NT2/D1 (cell line): ENCODE results near the gene CAMTA1.

Source experiments
- DNase-seq: peaks from one replicate; pipeline ENCODE4 v3.0.0-alpha.2; 2011; ENCODE audit warnings: low read depth, low spot score
- H3K27me3 ChIP-seq: 2 replicates; pipeline ENCODE4 v1.6.0; 2011; ENCODE audit warnings: mild to moderate bottlenecking; ENCODE audit not compliant: insufficient read length, insufficient read depth
- H3K36me3 ChIP-seq: 2 replicates; pipeline ENCODE4 v1.6.1; 2011; ENCODE audit warnings: mild to moderate bottlenecking, low read length, mixed read lengths; ENCODE audit not compliant: insufficient read depth, insufficient read length
- H3K4me1 ChIP-seq: 2 replicates; pipeline ENCODE4 v1.5.1; 2011; ENCODE audit not compliant: insufficient read depth, insufficient read length
- H3K4me3 ChIP-seq: 2 replicates; pipeline ENCODE4 v1.5.1; 2011; ENCODE audit warnings: low read depth; ENCODE audit not compliant: insufficient read length
- H3K9ac ChIP-seq: 2 replicates; pipeline ENCODE4 v1.6.0; 2011; ENCODE audit warnings: low read depth; ENCODE audit not compliant: insufficient read length
- H3K9me3 ChIP-seq: 2 replicates; pipeline ENCODE4 v1.5.1; 2011; ENCODE audit warnings: mild to moderate bottlenecking, low read length; ENCODE audit not compliant: insufficient read depth
- SUZ12 ChIP-seq: IDR thresholded peaks from 2 replicates; pipeline ENCODE4 v1.6.1; 2011; ENCODE audit not compliant: insufficient read length, insufficient read depth; ENCODE audit errors: extremely low read depth
- YY1 ChIP-seq: IDR thresholded peaks from 2 replicates; pipeline ENCODE4 v1.6.1; 2011; ENCODE audit not compliant: insufficient read length, insufficient read depth
- ZNF274 ChIP-seq: IDR thresholded peaks from 2 replicates; pipeline ENCODE4 v1.6.1; 2011; ENCODE audit warnings: mild to moderate bottlenecking, low read depth, low read length

The CAMTA1 gene

DNA sequence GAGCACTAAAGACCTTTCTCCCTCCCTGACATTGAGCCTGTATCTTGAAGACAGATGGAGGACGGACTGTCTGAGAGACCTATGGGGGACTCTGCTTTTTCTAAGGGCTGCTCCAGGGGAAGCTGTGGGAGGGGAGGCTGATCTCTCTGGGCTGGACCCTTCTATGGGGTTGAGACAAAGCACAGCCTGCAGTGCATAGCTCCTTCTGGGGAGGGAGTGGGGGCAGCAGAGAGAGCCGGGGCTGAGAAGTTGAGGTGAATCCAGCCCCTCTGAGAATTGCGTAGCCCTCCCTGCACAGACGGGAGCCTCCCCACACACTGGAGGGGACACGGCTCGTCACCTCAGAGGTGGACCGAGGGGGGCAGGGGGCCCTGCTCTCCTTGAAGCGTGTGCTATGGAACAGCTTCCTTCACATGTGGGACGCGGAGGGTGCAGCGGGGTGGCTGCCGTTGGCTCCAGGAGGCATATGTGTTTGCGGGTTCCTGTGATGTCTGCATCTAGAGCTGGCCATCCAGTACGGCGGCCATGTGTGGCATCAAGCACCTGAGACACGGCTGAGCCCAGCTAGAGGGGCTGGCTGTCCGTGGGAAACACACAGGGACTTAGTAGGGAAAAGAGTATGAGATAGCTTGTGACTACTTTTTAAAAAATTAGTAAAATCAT, 299.1 kb downstream of the CAMTA1 start:
- no peaks in the 10 kb centered on the region for H3K4me1 ChIP-seq
- H3K36me3 ChIP-seq: no peaks in the 10 kb centered on the region
- no peak overlapping the region for H3K9ac ChIP-seq
- no peaks in the 10 kb centered on the region for H3K27me3 ChIP-seq
- TF ChIP-seq ZNF274 (no peak), YY1 (no peak), SUZ12 (no peak)
- DNase-seq: no peak
- no peak overlapping the region for H3K4me3 ChIP-seq
- H3K9me3 ChIP-seq: peaks cover 7% of the 10 kb centered on the region

DNA sequence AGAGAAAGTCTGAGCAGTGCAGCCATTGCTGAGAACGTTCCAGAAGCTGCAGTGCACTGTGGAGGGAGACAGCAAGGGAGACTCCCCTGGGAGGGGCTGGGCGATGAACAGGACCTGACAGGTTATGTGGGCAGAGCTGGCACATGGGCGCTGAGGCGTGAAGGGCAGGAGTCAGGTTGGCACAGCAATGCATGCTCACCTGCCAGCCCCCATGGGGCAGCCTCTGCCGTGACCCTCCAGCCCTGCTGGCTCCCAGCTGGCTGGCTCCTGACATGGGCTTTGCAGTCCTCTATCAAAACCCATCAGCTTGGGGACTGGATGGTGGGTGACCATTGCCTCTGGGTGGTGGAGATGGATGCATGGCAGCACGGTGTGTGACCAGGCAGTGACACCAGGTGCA, 300.3 kb downstream of the CAMTA1 start:
- no peak overlapping the region for H3K4me3 ChIP-seq
- TF ChIP-seq SUZ12: no peak
- no peak for TF ChIP-seq ZNF274
- no peak for TF ChIP-seq YY1
- no peak overlapping the region for H3K9ac ChIP-seq
- DNase-seq: no peak
- H3K4me1 ChIP-seq: no peaks in the 10 kb centered on the region
- no peaks in the 10 kb centered on the region for H3K36me3 ChIP-seq
- no peaks in the 10 kb centered on the region for H3K9me3 ChIP-seq
- no peaks in the 10 kb centered on the region for H3K27me3 ChIP-seq

DNA sequence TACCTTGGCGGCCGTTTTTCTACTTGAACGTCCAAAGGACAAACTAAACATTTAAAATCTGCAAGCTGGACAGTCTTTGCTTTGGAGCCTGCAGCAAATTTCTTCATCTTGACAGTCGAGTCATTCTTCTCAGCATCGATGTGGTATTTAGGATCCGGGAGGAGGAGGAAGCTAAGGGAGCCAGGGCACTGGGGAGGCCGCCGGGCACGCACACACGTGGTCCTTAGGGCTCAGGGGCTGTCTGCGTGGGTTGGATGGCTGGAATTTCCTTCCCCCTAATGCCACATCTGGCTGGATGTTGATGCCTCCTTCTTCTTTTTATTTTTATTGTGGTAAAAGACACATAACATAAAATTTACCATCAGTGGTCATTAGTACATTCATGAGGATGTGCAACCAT, 300.9 kb downstream of the CAMTA1 start:
- H3K4me3 ChIP-seq: no peak overlapping the region
- H3K4me1 ChIP-seq: peaks cover under 1% of the 10 kb centered on the region
- H3K9ac ChIP-seq: no peak overlapping the region
- no peak for TF ChIP-seq ZNF274
- TF ChIP-seq SUZ12: no peak
- no peak for TF ChIP-seq YY1
- no peaks in the 10 kb centered on the region for H3K9me3 ChIP-seq
- no peaks in the 10 kb centered on the region for H3K27me3 ChIP-seq
- no peaks in the 10 kb centered on the region for H3K36me3 ChIP-seq
- no peak for DNase-seq

GRCh38 chr1:7087888-7088287, 302.6 kb downstream of the CAMTA1 start:
- no peak for DNase-seq
- Histone ChIP-seq H3K27me3 (no peaks in the 10 kb centered on the region), H3K4me3 (no peak overlapping the region), H3K36me3 (no peaks in the 10 kb centered on the region), H3K9me3 (no peaks in the 10 kb centered on the region), H3K4me1 (peaks cover 2% of the 10 kb centered on the region), H3K9ac (no peak overlapping the region)
- TF ChIP-seq ZNF274: no peak
- no peak for TF ChIP-seq YY1
- no peak for TF ChIP-seq SUZ12

- Histone ChIP-seq H3K27me3 (no peaks in the 10 kb centered on the region), H3K4me1 (peaks cover 2% of the 10 kb centered on the region), H3K4me3 (no peak overlapping the region), H3K9ac (no peak overlapping the region), H3K9me3 (no peaks in the 10 kb centered on the region), H3K36me3 (no peaks in the 10 kb centered on the region)
- TF ChIP-seq ZNF274 (no peak), YY1 (no peak), SUZ12 (no peak)
- DNase-seq: no peak
Measured at GRCh38 chr1:7089497-7089896, 304.2 kb downstream of the CAMTA1 start.

- no peak for DNase-seq
- Histone ChIP-seq H3K4me3 (no peak overlapping the region), H3K4me1 (peaks cover 2% of the 10 kb centered on the region), H3K9ac (no peak overlapping the region), H3K36me3 (no peaks in the 10 kb centered on the region), H3K9me3 (no peaks in the 10 kb centered on the region), H3K27me3 (no peaks in the 10 kb centered on the region)
- TF ChIP-seq ZNF274: no peak
- no peak for TF ChIP-seq SUZ12
- TF ChIP-seq YY1: no peak
Measured at GRCh38 chr1:7093297-7093696, 308.0 kb downstream of the CAMTA1 start.

DNA sequence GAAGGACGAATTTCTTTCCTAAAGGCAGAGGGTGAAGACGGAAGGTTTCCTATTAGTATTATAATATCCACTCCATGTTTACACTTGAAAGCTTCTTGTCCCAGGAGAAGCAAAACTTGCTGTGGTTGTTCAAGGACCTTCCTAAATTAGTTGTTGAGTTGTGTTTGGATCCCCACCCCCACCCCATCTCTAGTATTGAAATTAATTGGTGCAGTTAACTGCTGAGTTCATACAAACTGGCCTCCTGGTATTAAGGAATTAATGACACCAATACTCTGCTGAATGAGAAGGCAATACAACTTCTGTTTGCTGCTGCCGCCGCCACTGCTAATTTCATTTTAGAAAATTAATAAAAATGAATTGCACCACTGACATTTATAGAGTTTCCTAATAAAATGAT, 308.8 kb downstream of the CAMTA1 start:
- no peak for TF ChIP-seq SUZ12
- TF ChIP-seq ZNF274: no peak
- no peak for TF ChIP-seq YY1
- peaks cover 2% of the 10 kb centered on the region for H3K4me1 ChIP-seq
- no peak overlapping the region for H3K9ac ChIP-seq
- DNase-seq: no peak
- H3K9me3 ChIP-seq: no peaks in the 10 kb centered on the region
- H3K4me3 ChIP-seq: no peak overlapping the region
- H3K27me3 ChIP-seq: no peaks in the 10 kb centered on the region
- no peaks in the 10 kb centered on the region for H3K36me3 ChIP-seq
